ENCODE data around the gene NFYC.
A peak's percentile ranks its signal among the peaks of the same experiment; 100 is the strongest.
"Not testable (repeated sequence)": the region's sequence is repeated elsewhere in the genome, so short reads cannot be mapped to it uniquely, and the experiment has no call there.

The NFYC gene

DNA sequence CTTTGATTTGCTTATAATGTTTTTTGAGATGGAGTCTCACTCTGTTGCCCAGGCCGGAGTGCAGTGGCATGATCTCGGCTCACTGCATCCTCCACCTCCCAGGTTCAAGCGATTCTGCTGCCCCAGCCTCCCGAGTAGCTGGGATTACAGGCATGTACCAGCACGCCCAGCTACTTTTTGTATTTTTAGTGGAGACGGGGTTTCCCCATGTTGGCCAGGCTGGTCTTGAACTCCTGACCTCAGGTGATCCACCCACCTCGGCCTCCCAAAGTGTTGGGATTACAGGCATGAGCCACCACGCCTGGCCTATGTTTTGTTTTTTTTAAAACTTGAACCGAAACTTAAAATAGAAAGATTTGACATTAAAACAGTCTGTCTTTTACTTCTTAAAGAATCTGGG is 11.3 kb downstream of the NFYC start:
- H3K4me3 ChIP-seq (ENCODE audit: low read depth in 1 of 5, low read length in 5 of 5); H3K27me3 ChIP-seq (ENCODE audit: control insufficient read depth in 5 of 5, insufficient read depth in 4 of 5, low read length in 5 of 5); H3K9me3 ChIP-seq (ENCODE audit: control insufficient read depth in 5 of 5, low read length in 5 of 5); H3K36me3 ChIP-seq (ENCODE audit: control insufficient read depth in 5 of 5, insufficient read depth in 5 of 5, low read length in 5 of 5); H3K9ac ChIP-seq (ENCODE audit: low read length in 5 of 5); H3K27ac ChIP-seq (ENCODE audit: low read depth, low read length): not testable (repeated sequence)
- H3K4me1 ChIP-seq (ENCODE audit: control insufficient read depth in 5 of 5, insufficient read depth in 5 of 5, low read length in 5 of 5): peaks cover 0 to 14% (median 10%) of the 10 kb centered on the region in 5 donors

DNA sequence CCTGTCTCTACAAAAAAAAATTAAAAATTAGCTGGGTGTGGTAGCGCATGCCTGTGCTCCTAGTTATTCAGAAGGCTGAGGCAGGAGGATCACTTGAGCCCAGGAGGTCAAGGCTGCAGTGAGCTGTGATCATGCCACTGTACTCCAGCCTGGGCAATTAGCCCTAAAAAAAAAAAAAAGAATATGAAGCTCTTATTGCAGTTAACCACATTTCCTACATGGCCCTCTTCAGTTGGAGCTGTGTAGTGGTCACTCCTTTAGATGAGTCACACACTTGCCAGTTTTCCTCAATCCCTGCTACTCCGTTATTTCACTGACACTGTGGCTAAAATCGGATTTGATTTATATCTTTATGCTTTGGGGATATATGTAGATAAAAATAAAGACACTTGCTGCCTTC is 11.8 kb downstream of the NFYC start:
- Histone ChIP-seq H3K4me1 (ENCODE audit: control insufficient read depth in 5 of 5, insufficient read depth in 5 of 5, low read length in 5 of 5) (peaks cover 0 to 18% (median 12%) of the 10 kb centered on the region in 5 donors), H3K4me3 (ENCODE audit: low read depth in 1 of 5, low read length in 5 of 5) (no peak overlapping the region), H3K27me3 (ENCODE audit: control insufficient read depth in 5 of 5, insufficient read depth in 4 of 5, low read length in 5 of 5) (no peaks in the 10 kb centered on the region), H3K9me3 (ENCODE audit: control insufficient read depth in 5 of 5, low read length in 5 of 5) (no peaks in the 10 kb centered on the region), H3K9ac (ENCODE audit: low read length in 5 of 5) (peak overlapping the region in 1 of 5 donors; percentile 20), H3K36me3 (ENCODE audit: control insufficient read depth in 5 of 5, insufficient read depth in 5 of 5, low read length in 5 of 5) (no peaks in the 10 kb centered on the region), H3K27ac (ENCODE audit: low read depth, low read length) (no peak overlapping the region)

DNA sequence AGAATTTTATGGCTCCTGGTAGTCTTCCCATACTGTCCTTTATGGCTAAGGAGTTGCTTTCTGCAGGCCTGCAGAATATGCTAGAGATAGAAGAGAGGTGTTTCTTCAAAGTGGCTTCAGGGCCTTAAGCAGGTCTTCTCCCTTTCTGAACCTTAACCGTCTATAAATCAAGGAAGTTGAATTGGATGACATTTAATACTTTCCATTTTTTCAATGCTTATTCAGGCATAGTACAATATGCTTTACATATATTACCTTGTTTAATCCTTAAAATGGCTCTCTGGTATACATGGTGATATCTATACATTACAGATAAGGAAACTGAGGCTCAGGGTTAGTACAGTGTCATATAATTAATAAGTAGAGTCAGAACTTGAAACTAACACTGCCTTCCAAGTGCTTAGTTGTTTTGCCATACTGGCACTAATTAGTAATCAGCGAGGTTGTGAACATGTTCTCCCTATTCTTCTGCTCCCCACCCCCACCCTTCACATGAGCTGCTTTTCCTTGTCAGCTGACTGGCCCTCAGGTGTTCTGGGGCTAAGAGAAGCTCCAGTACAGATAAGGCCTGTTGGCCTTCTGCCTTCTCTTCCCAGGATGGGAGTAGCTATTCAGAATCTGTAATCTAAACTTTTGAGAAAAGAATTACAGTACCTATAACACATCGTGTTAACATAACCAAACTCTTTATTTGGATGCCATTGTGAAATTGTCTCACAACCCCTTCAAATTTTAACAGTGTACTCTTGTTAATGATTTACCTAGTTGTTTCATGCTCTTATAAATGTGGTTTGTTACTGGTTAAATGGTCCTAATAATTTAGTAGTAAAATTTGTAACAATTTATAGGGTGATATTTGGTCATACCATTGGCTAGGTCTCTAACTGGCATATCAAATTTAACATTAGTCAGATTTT is 13.6 kb downstream of the NFYC start:
- Histone ChIP-seq H3K9ac (ENCODE audit: low read length in 5 of 5) (no peak overlapping the region), H3K9me3 (ENCODE audit: control insufficient read depth in 5 of 5, low read length in 5 of 5) (no peaks in the 10 kb centered on the region), H3K27ac (ENCODE audit: low read depth, low read length) (no peak overlapping the region), H3K36me3 (ENCODE audit: control insufficient read depth in 5 of 5, insufficient read depth in 5 of 5, low read length in 5 of 5) (no peaks in the 10 kb centered on the region), H3K27me3 (ENCODE audit: control insufficient read depth in 5 of 5, insufficient read depth in 4 of 5, low read length in 5 of 5) (no peaks in the 10 kb centered on the region), H3K4me3 (ENCODE audit: low read depth in 1 of 5, low read length in 5 of 5) (no peak overlapping the region), H3K4me1 (ENCODE audit: control insufficient read depth in 5 of 5, insufficient read depth in 5 of 5, low read length in 5 of 5) (peaks cover 0 to 25% (median 20%) of the 10 kb centered on the region in 5 donors)

DNA sequence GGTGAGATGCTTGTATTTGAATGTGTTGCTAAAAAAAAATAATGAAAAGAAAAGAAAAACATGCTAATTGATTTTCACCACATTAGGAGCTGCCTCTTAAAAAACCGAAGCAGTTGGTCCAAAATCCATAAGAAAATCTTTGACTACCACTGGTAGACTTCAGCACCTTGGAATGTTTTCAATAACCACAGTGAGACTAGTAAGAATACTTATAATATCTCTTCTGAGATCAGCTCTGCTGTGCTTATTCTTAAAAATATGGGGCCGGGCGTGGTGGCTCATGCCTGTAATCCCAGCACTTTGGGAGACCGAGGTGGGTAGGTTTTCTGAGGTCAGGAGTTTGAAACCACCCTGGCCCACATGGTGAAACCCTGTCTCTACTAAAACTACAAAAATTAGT is 15.1 kb downstream of the NFYC start:
- Histone ChIP-seq H3K27ac (ENCODE audit: low read depth, low read length) (no peak overlapping the region), H3K36me3 (ENCODE audit: control insufficient read depth in 5 of 5, insufficient read depth in 5 of 5, low read length in 5 of 5) (no peaks in the 10 kb centered on the region), H3K4me3 (ENCODE audit: low read depth in 1 of 5, low read length in 5 of 5) (no peak overlapping the region), H3K4me1 (ENCODE audit: control insufficient read depth in 5 of 5, insufficient read depth in 5 of 5, low read length in 5 of 5) (peaks cover 0 to 41% (median 35%) of the 10 kb centered on the region in 5 donors), H3K9ac (ENCODE audit: low read length in 5 of 5) (no peak overlapping the region), H3K27me3 (ENCODE audit: control insufficient read depth in 5 of 5, insufficient read depth in 4 of 5, low read length in 5 of 5) (no peaks in the 10 kb centered on the region), H3K9me3 (ENCODE audit: control insufficient read depth in 5 of 5, low read length in 5 of 5) (no peaks in the 10 kb centered on the region)

DNA sequence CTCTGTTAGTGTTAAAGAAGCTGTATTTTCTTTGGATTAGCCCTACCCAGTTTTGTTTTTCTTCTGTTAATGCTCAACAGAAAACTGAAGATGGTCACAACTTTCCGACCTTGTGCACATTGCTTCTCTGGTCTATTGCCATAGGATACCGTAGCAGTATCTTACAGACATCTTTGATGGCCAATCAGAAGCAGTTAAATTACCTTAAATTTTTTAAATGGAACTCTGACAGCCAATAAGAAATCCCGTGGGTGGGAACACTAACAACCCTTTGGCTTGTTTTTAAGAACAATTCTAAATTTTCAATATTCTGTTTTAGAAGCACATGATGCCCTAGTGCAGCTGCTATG is 17.2 kb downstream of the NFYC start:
- Histone ChIP-seq H3K27me3 (ENCODE audit: control insufficient read depth in 5 of 5, insufficient read depth in 4 of 5, low read length in 5 of 5) (no peaks in the 10 kb centered on the region), H3K36me3 (ENCODE audit: control insufficient read depth in 5 of 5, insufficient read depth in 5 of 5, low read length in 5 of 5) (peaks cover 0 to 3% (median 0%) of the 10 kb centered on the region in 5 donors), H3K9ac (ENCODE audit: low read length in 5 of 5) (peak overlapping the region; percentile 28 to 67 (median 58)), H3K9me3 (ENCODE audit: control insufficient read depth in 5 of 5, low read length in 5 of 5) (no peaks in the 10 kb centered on the region), H3K27ac (ENCODE audit: low read depth, low read length) (peak overlapping the region; percentile 93), H3K4me1 (ENCODE audit: control insufficient read depth in 5 of 5, insufficient read depth in 5 of 5, low read length in 5 of 5) (peaks cover 0 to 55% (median 54%) of the 10 kb centered on the region in 5 donors), H3K4me3 (ENCODE audit: low read depth in 1 of 5, low read length in 5 of 5) (peak overlapping the region; percentile 60 to 87 (median 75))

DNA sequence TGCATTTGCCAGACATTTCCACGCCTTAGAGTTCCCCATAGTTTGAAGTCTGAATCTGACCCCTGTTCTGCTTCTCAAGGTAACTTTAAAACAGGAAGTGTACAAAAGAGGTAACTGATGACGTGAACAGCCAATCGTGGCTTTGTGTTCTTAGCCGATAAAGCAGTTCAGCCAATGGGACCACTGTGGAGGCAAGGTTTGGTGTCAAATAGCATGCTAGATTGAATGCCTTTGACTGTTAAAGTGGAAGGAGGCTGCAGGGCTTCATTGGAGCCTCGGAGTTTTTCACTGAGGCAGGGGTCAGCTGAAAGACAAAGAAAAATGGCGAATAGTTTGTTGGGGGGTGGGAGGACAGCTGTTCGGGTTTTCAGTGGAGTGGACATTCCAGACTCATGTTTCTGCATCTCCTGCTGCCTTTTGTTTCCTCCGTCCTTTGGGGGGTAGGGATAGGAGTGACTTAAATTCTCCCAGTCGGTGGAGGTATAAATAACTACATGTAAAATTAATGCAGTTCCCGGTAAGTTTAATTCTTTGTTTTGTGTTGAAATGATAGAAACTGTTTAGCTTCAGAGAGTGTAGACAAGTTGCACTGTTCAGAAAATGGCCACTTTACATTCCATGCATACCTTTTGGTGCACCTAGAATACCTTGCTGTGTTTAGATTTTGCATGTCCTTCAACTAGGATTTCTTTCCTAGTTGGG is 17.7 kb downstream of the NFYC start:
- Histone ChIP-seq H3K9me3 (ENCODE audit: control insufficient read depth in 5 of 5, low read length in 5 of 5) (no peaks in the 10 kb centered on the region), H3K36me3 (ENCODE audit: control insufficient read depth in 5 of 5, insufficient read depth in 5 of 5, low read length in 5 of 5) (peaks cover 0 to 5% (median 0%) of the 10 kb centered on the region in 5 donors), H3K9ac (ENCODE audit: low read length in 5 of 5) (peak overlapping the region; percentile 28 to 67 (median 58)), H3K4me1 (ENCODE audit: control insufficient read depth in 5 of 5, insufficient read depth in 5 of 5, low read length in 5 of 5) (peaks cover 0 to 58% (median 55%) of the 10 kb centered on the region in 5 donors), H3K4me3 (ENCODE audit: low read depth in 1 of 5, low read length in 5 of 5) (peak overlapping the region; percentile 60 to 87 (median 75)), H3K27me3 (ENCODE audit: control insufficient read depth in 5 of 5, insufficient read depth in 4 of 5, low read length in 5 of 5) (no peaks in the 10 kb centered on the region), H3K27ac (ENCODE audit: low read depth, low read length) (peak overlapping the region; percentile 93)

DNA sequence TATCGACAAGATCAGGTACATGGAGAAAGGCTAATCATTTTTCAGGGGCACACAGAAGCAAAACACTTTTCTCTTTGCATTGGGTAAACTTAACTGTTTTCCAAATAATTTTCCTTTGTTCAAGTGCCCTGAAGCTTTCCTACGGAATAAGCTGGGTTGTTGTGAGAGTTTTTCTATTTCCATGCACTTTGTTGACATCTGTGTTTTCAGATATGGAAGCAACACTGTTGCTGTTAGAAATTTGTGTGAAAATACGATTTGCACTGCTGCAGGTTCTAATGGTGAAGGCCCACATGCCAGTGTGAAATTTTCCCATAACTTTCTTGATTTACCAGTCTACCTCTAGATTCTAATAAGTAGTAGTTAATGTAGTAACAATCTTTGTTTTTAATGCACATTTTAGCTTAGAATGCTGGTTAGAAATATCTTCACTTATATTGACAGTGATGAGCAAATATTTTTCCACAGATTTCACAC is 18.3 kb downstream of the NFYC start:
- Histone ChIP-seq H3K9ac (ENCODE audit: low read length in 5 of 5) (peak overlapping the region; percentile 12 to 67 (median 58)), H3K9me3 (ENCODE audit: control insufficient read depth in 5 of 5, low read length in 5 of 5) (no peaks in the 10 kb centered on the region), H3K27me3 (ENCODE audit: control insufficient read depth in 5 of 5, insufficient read depth in 4 of 5, low read length in 5 of 5) (no peaks in the 10 kb centered on the region), H3K36me3 (ENCODE audit: control insufficient read depth in 5 of 5, insufficient read depth in 5 of 5, low read length in 5 of 5) (peaks cover 0 to 5% (median 0%) of the 10 kb centered on the region in 5 donors), H3K27ac (ENCODE audit: low read depth, low read length) (peak overlapping the region; percentile 93), H3K4me1 (ENCODE audit: control insufficient read depth in 5 of 5, insufficient read depth in 5 of 5, low read length in 5 of 5) (peaks cover 0 to 59% (median 55%) of the 10 kb centered on the region in 5 donors), H3K4me3 (ENCODE audit: low read depth in 1 of 5, low read length in 5 of 5) (peak overlapping the region; percentile 60 to 87 (median 75))

DNA sequence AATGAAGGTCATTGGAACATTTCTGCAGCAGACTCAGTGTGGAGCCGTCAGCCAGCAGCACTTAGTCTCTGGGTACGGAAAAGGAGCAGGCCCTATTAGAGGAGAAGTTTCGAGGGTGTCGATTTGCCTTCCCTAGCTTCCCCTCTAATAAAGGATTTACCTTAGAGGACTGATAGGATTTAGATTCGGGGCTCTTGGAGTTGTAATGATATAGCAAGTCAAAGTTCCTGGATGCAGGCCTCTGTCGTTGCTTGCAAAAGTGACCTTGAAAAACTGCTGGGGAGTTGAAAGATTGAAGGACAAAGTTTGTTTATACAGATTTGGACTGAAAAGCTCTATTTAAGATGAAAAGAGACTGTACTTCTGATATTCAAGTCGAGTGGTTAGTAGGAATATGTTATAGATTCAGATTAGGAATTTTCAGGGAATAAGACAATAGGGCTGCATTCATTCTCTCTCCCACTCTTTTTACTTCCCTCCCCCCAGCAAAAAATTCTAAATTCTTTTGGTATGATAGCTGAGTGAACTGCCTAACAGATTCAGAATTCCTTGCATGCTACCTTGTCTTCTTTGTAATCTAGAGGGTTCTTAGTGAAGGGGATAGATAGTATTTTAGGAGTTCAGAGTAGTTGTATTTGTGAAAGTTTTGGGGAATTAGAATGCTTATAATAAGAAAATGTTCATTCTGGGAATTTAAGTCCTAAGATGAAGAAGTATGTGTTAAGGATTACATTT is 19.2 kb downstream of the NFYC start:
- Histone ChIP-seq H3K4me1 (ENCODE audit: control insufficient read depth in 5 of 5, insufficient read depth in 5 of 5, low read length in 5 of 5) (peaks cover 0 to 59% (median 55%) of the 10 kb centered on the region in 5 donors), H3K9me3 (ENCODE audit: control insufficient read depth in 5 of 5, low read length in 5 of 5) (no peaks in the 10 kb centered on the region), H3K36me3 (ENCODE audit: control insufficient read depth in 5 of 5, insufficient read depth in 5 of 5, low read length in 5 of 5) (peaks cover 0 to 7% (median 0%) of the 10 kb centered on the region in 5 donors), H3K27me3 (ENCODE audit: control insufficient read depth in 5 of 5, insufficient read depth in 4 of 5, low read length in 5 of 5) (no peaks in the 10 kb centered on the region), H3K27ac (ENCODE audit: low read depth, low read length) (peak overlapping the region; percentile 93), H3K4me3 (ENCODE audit: low read depth in 1 of 5, low read length in 5 of 5) (peak overlapping the region; percentile 44 to 87 (median 75)), H3K9ac (ENCODE audit: low read length in 5 of 5) (peak overlapping the region; percentile 8 to 68 (median 46))

DNA sequence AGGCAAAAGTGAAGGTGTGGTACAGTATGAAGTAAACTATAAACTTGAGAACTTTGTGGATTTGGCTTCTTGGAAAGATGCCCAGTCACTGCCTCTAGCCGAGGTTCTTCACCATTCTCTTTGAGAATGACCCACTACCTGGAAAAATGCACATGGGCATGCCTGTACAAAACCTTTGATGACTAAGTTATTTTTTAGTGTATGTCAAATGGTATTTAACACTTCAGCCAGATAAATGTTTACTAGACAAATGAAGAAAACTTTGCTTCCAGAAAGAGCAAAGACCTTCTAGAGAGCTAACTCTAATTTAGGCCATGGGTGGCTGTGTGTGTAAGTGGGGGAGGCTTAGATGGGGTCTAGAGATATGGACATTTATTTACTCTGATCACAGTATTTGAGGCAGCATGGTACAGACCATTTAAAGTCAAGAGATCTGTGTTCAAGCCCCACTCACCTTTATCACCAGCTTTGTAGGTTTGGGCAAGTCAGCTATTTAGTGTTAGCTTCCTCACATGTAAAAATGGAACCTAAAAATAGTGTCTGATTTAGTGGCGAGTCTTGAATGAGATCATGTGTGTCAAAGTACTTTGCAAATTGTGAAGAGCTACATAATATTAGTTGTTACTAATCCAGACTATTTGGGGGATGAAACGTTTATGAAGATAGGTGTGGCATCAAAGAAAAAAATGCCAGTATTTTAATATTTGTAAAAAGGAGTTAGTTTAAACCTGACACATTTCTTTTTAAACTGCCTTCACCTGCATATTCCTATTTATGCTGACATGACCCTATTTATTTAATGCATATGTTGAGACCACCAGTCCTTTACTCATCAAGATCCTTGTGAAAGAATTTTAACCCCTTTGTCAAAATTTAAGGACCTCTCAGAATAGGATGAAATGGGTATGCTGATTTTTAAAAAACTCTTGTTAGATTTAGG is 20.2 kb downstream of the NFYC start:
- H3K4me1 ChIP-seq (ENCODE audit: control insufficient read depth in 5 of 5, insufficient read depth in 5 of 5, low read length in 5 of 5): peaks cover 0 to 60% (median 58%) of the 10 kb centered on the region in 5 donors
- H3K27ac ChIP-seq (ENCODE audit: low read depth, low read length): peak overlapping the region; percentile 93
- H3K9ac ChIP-seq (ENCODE audit: low read length in 5 of 5): peak overlapping the region; percentile 14 to 66 (median 29)
- no peaks in the 10 kb centered on the region for H3K27me3 ChIP-seq (ENCODE audit: control insufficient read depth in 5 of 5, insufficient read depth in 4 of 5, low read length in 5 of 5)
- H3K36me3 ChIP-seq (ENCODE audit: control insufficient read depth in 5 of 5, insufficient read depth in 5 of 5, low read length in 5 of 5): peaks cover 0 to 8% (median 0%) of the 10 kb centered on the region in 5 donors
- H3K9me3 ChIP-seq (ENCODE audit: control insufficient read depth in 5 of 5, low read length in 5 of 5): no peaks in the 10 kb centered on the region
- peak overlapping the region in 4 of 5 donors; percentile 11 to 85 (median 40) for H3K4me3 ChIP-seq (ENCODE audit: low read depth in 1 of 5, low read length in 5 of 5)

Measured in subcutaneous abdominal adipose tissue (tissue), 5 donors.